HG02870 (cell line): Measurements from ENCODE around the gene MPP7.

Source experiments
- ATAC-seq: cut with Tn5 transposase; IDR thresholded peaks from one replicate; pipeline ENCODE4 v1.9.1; 2021; ENCODE audit warnings: mild to moderate bottlenecking, moderate library complexity; ENCODE audit not compliant: unreplicated experiment

Gene MPP7

DNA sequence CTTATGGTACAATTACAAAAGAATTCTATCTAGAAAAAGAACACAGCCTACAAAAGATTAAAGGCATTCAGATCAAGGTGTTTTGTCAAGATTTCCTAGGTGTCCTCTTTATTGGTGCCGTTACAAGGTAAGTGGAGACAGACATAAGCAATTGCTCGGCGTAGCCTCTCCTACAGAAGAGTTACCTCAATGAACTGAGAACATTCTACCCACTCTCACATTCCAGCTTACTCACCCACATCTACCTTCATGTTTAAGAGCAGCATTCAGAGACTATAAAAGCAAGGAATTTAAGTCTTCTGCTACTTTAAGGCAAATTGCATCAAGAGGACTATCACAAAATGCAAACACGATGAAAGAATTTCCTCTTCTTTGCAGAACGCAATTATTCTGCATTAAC is 29.5 kb downstream of the MPP7 start:
- no peak for ATAC-seq

GRCh38 chr10:28269842-28270456 is 32.9 kb downstream of the MPP7 start:
- ATAC-seq = no peak

DNA sequence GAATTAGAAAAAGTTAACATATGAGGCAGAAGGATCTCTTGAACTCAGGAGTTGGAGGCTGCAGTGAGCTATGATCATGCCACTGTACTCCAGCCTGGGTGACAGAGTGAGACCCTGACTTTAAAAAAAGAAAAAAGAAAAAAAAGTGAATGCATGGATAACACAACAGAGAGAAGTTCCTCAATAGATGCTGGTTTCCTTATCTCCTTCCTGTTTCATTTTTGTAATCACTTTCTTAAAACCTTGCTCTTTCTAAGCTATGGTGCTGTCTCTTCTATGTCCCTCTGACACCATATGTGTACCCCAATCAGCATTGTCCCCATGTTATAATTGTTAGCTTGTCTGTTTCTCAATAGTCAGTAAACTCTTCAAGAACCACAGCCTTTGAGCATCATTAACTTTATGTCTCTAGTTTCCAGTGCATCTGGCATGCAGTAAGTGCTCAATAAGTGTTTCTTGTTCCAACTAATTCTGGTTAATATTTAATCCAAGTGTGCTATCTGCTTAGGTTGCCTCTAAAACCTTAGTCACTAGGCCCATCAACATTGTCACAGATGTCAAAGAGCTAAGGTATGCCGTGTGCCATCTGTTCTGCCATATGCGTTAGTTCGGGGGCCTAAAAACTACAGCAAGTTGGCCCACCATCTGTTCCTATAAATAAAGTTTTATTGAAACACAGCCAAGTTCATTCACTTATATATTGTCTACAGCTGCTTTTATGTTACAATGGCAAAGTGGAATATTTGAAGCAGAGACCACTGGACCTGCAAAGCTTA is 36.2 kb downstream of the MPP7 start:
- ATAC-seq = no peak

DNA sequence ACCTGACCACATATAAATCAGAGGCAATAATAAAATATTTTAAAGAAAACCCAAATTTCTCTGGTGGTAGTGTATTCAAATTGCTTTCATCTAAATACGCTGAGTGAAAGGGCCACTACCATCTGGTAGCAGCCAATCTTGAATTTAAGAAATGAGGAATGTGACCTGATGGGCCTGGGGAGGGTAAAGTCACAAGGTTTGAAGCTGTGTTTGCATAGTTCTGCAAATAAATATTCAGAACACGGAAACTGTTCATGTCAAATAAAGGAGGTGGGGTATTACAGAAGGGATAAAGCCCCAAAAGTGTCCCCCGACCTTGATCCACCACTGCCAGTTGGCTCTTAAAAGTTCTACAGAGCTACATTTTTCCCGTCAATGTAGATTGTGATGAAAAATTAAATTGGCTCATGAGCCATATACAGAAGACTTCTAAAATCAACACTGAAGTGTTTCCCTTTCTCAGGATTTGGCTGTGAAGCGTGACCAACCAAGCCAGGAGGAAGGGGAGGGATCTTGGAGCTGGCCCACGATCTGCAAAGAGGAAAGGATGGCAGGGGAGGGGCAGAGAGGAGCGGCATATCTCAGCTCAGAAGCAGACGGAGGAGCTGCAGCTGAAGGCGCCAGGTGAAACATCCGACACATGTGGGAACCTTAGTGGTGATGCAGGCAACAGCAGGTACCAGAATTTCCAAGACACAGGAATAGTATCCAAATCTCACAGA is 39.6 kb downstream of the MPP7 start:
- no peak for ATAC-seq

- ATAC-seq = no peak
These were observed 46.1 kb downstream of the MPP7 start for GRCh38 chr10:28256776-28257175.

- no peak for ATAC-seq
These were observed 48.4 kb downstream of the MPP7 start for GRCh38 chr10:28254290-28254985.

DNA sequence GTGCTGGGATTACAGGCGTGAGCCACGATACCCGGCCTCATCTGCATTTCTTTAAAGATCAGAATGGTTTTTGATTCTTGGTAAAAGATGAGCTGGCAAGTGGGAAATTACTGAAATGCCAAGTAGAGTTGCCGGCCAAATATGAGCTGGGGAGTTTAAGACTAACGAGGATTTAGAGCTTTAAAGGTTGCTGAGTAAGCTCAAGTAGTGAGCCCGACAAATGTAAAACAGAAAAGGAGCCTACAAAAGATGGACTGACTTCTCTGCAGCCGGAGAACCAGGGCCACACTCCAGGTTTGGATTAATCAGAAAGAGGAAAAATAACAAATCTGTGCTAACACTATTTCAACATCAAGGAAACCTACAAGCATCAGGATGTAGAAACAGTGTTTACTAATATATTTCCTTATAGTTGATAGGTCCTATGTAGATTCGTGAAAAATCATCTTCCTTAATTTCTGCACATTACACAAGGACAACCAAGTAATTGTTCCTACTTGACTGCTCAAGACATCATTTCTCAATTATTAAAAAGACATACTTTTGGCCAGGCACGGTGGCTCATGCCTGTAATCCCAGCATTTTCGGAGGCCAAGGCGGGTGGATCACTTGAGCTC is 49.6 kb downstream of the MPP7 start:
- ATAC-seq = no peak
